ENCODE data around the gene HACD4.

HACD4 gene

GRCh38 chr9:21031091-21031807, at the start of gene HACD4:
Gene HACD4 (minus strand): TSS chr9:21031640. CDS start chr9:21031590, 50 bp downstream.
- no peak for DNase-seq

GRCh38 chr9:21080793-21081192, 49.4 kb upstream of the HACD4 start:
- no peak for DNase-seq

DNA sequence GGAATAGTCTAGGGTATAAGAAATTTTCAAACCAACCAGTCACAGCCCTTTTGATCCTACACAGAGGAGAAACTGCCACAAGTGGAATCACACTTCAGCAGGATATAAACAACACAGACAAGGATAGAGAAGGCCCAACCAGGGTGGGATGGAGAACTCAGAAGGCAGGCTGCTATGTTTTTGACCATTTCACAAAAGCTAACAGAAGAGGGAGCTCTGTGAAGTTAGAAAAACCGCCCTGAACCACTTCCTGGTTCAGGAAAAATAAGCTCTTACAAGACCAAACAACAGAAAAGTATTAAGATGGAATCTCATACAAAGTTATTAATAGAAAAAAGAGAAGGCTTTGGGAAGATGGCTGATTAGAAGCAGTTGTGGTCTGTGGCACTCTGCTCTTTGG, 47.3 kb upstream of the HACD4 start:
- DNase-seq, result no peak

DNA sequence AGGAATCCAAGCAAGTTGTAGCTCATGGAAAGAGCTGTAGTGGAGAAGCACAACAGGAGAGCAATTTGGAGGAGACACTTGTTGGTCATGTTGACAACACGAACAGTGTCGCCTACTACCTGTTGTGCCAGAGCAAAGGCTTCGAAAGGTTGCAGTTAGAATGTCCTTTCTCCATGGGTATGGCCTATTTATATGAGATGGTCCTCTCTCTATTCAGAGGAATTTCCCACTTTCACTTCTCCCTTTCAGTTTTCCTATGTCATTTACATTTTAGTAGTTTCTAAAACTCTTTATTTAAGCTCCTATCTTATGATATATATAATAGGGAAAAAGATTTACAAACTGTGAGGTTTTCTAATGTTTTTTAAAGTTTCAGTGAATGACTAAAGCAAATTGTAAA, 46.3 kb upstream of the HACD4 start, which contains the start of gene IFNB1:
TSS of gene IFNB1 (minus strand) at position 162 of the 400 bp plus-strand sequence. CDS start at position 89, 73 bp downstream.
- DNase-seq, result no peak

- DNase-seq, result no peak
Observed at GRCh38 chr9:21075484-21075883, 44.0 kb upstream of the HACD4 start.

DNA sequence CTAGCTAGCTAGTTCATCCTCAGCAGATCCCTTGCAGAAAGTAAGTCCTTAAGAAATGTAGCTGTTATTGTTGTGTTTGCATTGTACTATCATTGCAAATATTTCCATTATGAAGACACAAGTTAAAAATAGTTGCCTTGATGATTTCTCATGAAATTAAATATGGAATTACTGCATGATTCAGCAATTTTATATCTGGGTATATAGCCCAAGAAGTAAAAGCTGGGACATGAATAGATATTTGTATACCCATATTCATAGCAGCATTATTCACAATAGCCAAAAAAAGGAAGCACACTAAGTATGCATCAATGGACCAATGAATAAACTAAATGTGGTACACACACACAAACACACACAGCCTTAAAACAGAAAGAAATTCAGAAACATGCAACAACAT, 39.5 kb upstream of the HACD4 start:
- DNase-seq, result no peak

DNA sequence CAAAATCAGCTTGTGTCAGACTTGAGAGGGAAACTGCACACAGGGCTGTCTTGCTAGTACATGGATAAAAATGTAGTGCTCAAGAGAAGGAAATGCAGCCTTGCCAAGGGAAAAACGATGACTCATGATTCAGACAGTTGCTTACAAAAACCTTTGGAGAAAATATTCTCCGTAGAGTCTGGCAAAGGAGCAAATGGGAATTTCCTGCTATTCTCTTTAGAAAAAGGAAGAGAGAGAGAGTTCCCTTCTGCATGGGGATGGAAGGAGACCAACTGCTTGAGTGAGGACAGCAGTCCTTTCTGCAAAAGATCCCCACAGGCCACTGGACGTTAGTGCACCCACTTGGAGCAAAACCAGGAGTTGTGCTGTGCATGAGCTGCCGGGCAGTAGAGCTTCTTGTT, 38.7 kb upstream of the HACD4 start:
- no peak for DNase-seq

GRCh38 chr9:21060919-21061561, 29.6 kb upstream of the HACD4 start:
- DNase-seq, result no peak

GRCh38 chr9:21056931-21057330, 25.5 kb upstream of the HACD4 start:
- no peak for DNase-seq

DNA sequence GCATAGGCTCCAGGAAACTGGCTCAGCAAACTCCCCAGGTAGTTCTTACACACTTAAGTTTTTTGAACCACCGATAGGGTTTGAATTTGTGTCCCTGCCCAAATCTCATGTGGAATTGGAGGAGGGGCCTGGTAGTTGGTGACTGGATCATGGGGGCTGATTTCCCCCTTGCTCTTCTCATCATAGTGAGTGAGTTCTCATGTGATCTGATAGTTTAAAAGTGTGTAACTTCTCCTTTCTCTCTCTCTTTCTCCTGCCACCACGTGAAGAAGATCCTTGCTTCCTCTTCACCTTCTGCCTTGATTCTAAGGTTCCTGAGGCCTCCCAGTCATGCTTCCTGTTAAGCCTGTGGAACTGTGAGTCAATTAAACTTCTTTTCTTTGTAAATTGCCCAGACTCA, 22.4 kb upstream of the HACD4 start:
- no peak for DNase-seq

GRCh38 chr9:21047281-21047691, 15.8 kb upstream of the HACD4 start:
- DNase-seq, result no peak

GRCh38 chr9:21043841-21044240, 12.4 kb upstream of the HACD4 start:
- no peak for DNase-seq

- no peak for DNase-seq
Observed at GRCh38 chr9:21042466-21042865, 11.0 kb upstream of the HACD4 start.

DNA sequence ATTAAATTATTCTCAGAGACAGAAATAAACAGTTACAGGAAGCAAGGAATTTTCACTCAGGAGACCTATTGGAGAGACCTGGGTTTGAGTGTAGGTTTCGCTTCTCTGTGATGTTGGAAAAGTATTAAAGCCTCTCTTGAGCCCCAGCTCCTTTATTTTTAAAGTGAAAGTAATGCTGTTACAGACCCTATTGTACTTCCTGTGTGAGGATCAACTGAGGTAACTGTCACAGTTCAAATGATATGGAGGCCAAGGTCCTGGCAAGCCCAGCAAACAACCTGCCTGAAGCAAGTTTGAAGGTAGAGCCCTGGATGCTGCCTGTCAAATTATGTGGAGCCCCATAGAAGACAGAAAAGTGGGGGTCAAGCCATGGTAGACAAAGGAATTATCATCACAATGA, 7.9 kb upstream of the HACD4 start:
- no peak for DNase-seq

DNA sequence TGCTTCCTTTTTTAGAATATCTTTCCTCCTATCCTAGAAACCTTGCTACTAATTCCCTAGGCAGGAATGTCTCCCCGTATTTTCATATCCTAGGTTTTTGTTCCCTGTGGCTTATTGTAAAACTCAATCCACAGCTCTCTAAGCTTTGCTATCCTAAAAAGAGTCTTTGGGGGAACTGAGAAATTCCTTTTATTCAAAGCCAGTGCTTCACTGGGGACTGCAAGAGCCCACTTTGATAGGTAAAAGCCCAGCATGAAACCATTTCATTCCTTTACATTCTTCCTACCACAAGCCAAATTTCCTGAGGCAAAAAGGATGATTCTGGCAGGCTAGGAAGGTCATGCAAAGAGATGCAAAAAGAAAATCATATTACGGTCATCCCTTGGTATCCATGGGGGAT, 5.8 kb upstream of the HACD4 start:
- no peak for DNase-seq

GRCh38 chr9:21031808-21032183, 356 bp upstream of the HACD4 start:
- DNase-seq, result no peak

- DNase-seq, result no peak
Observed at GRCh38 chr9:21030389-21031035, 928 bp downstream of the HACD4 start.

GRCh38 chr9:21029661-21030060, 1.8 kb downstream of the HACD4 start:
- no peak for DNase-seq

- no peak for DNase-seq
Observed at GRCh38 chr9:21028466-21028865, 3.0 kb downstream of the HACD4 start.

DNA sequence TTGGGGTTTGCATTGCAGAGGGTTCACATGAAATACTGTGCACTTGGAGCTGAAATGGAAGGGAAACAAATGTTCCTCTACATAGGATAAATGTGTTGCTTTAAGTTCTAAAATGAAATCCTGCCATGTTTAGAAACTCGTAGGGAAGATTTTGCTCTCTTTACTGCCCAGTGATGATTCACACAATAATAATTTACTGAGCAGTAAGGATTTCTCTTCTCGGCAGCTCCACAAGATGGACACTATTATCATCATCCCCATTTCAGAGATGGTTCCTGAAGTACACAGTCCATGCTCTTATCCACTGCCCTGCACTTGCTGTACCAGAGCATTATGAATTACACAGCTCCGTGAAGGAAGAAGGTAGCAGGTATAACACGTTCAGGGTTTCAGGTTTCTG, 4.1 kb downstream of the HACD4 start:
- no peak for DNase-seq

GRCh38 chr9:21023861-21024260, 7.6 kb downstream of the HACD4 start:
- no peak for DNase-seq

GRCh38 chr9:21018177-21018576, 13.3 kb downstream of the HACD4 start:
- no peak for DNase-seq

DNA sequence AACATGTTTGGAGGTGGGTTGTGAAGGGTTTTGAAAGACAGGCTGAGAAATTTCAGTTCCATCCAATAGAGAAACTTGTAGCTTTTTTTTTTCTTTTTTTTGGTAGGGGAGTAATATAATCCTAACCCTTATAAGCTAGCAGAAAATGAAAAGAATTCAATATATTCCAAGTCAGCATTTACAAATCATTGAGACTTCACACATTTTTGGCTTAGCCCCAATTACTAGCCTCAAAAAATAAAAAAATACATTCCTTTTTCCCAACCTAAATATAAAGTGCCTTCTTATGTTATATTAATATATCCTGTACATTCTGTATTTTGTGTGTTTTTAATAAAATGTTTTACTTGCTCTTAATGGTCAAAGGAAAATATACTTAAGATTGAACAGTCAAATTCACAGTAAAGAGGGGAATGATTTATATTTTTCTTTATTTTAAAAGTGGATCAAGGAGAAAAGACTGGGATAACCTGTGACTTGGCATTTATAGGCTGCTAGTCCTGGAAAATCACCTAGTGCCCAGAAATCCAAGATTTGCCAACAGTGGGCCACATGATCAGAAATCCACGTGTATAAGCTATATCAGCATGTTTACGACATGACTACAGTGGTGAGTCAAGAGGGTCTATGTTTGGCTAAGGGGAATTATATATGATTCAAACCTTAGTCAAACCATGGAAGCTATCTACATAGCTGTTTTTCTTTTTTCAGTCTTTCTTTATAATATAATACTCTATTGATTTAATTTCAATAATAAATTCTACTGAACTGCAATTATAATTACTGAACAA, 14.5 kb downstream of the HACD4 start:
- no peak for DNase-seq

All from NCI-H82 (cell line).